Neural cell (in vitro differentiated cells): ENCODE results near the gene CLCN4. TPM values are rescaled to one million over a fixed set of nuclear protein-coding genes. Genes with fewer than 3 reads are reported as not detected.

Experiments used
- H2AFZ ChIP-seq: fragments of 200-600, 300-800 bp; sonication (generic), shearing (Covaris generic); 2 replicates; pipeline ENCODE4 v1.6.0; 2014; ENCODE audit warnings: low read depth, mild to moderate bottlenecking, antibody characterized with exemption, low read length, moderate library complexity
- H3F3A ChIP-seq: fragments of 200-600 bp; shearing (Covaris generic); 2 replicates; pipeline ENCODE4 v1.6.1; 2016; ENCODE audit warnings: mild to moderate bottlenecking, moderate library complexity, mixed read lengths, antibody characterized with exemption, low read length; ENCODE audit not compliant: insufficient read depth, poor library complexity, severe bottlenecking
- H3K27ac ChIP-seq: fragments of 200-600, 300-800 bp; sonication (generic), shearing (Covaris generic); 2 replicates; pipeline ENCODE4 v1.5.1; 2014; ENCODE audit warnings: mild to moderate bottlenecking, low read length, moderate library complexity
- H3K27me3 ChIP-seq: fragments of 300-800, 200-600 bp; sonication (generic), shearing (Covaris generic); 2 replicates; pipeline ENCODE4 v1.6.0; 2014; ENCODE audit warnings: mild to moderate bottlenecking, low read depth, low read length, moderate library complexity; ENCODE audit not compliant: insufficient read depth
- H3K36me3 ChIP-seq: fragments of 300-800, 200-600 bp; sonication (generic), shearing (Covaris generic); 2 replicates; pipeline ENCODE4 v1.5.1; 2014; ENCODE audit warnings: mild to moderate bottlenecking, antibody characterized with exemption, low read length, moderate library complexity; ENCODE audit not compliant: insufficient read depth
- H3K4me2 ChIP-seq: fragments of 300-800, 200-600 bp; sonication (generic), shearing (Covaris generic); 2 replicates; pipeline ENCODE4 v1.6.0; 2014; ENCODE audit warnings: mild to moderate bottlenecking, low read length
- H3K4me3 ChIP-seq: fragments of 300-800, 200-600 bp; sonication (generic), shearing (Covaris generic); 2 replicates; pipeline ENCODE4 v1.5.1; 2014; ENCODE audit warnings: mild to moderate bottlenecking, low read length, moderate library complexity
- H3K79me2 ChIP-seq: fragments of 200-600 bp; shearing (Covaris generic); replicated peaks from 2 replicates; pipeline ENCODE4 v1.6.0; 2014; ENCODE audit warnings: mild to moderate bottlenecking, low read length, moderate library complexity; ENCODE audit not compliant: insufficient read depth
- H3K9ac ChIP-seq: fragments of 300-800, 200-600 bp; sonication (generic), shearing (Covaris generic); 2 replicates; pipeline ENCODE4 v1.6.1; 2016; ENCODE audit warnings: mild to moderate bottlenecking, low read length, mixed read lengths
- H3K9me2 ChIP-seq: fragments of 200-600 bp; shearing (Covaris generic); 2 replicates; pipeline ENCODE4 v1.6.1; 2016; ENCODE audit warnings: mild to moderate bottlenecking, low read length, mixed read lengths; ENCODE audit not compliant: insufficient read depth
- H3K9me3 ChIP-seq: fragments of 200-600, 300-800 bp; sonication (generic), shearing (Covaris generic); 2 replicates; pipeline ENCODE4 v1.6.1; 2016; ENCODE audit warnings: mild to moderate bottlenecking, mixed run types, low read length, moderate library complexity, mixed read lengths
- H4K20me1 ChIP-seq: fragments of 200-600 bp; shearing (Covaris generic); 2 replicates; pipeline ENCODE4 v1.6.1; 2016; ENCODE audit warnings: mild to moderate bottlenecking, mixed run types; ENCODE audit not compliant: insufficient read depth
- CTCF ChIP-seq: fragments of 450-650 bp; IDR thresholded peaks from 2 replicates; pipeline ENCODE4 v1.5.1; 2014; ENCODE audit warnings: antibody characterized with exemption, mild to moderate bottlenecking, moderate library complexity; ENCODE audit not compliant: poor library complexity, severe bottlenecking
- EP300 ChIP-seq: fragments of 450-650 bp; conservative IDR thresholded peaks from 2 replicates; pipeline ENCODE4 v1.6.1; 2014; ENCODE audit warnings: antibody characterized with exemption, mild to moderate bottlenecking, moderate library complexity; ENCODE audit not compliant: poor library complexity, severe bottlenecking
- EZH2 ChIP-seq: fragments of 200-600, 300-800 bp; shearing (Covaris generic), sonication (generic); IDR thresholded peaks from 2 replicates; pipeline ENCODE4 v1.6.1; 2014; ENCODE audit warnings: antibody characterized with exemption, low read length, borderline replicate concordance, mild to moderate bottlenecking; ENCODE audit not compliant: insufficient read depth, poor library complexity, severe bottlenecking
- MXI1 ChIP-seq: fragments of 450-650 bp; conservative IDR thresholded peaks from 2 replicates; pipeline ENCODE4 v1.6.1; 2014; ENCODE audit warnings: antibody characterized with exemption, mild to moderate bottlenecking; ENCODE audit not compliant: poor library complexity, severe bottlenecking
- POLR2AphosphoS5 ChIP-seq: IDR thresholded peaks from 2 replicates; pipeline ENCODE4 v1.6.1; 2012
- RAD21 ChIP-seq: fragments of 450-650 bp; conservative IDR thresholded peaks from 2 replicates; pipeline ENCODE4 v1.6.1; 2014; ENCODE audit warnings: antibody characterized with exemption, mild to moderate bottlenecking, moderate library complexity
- REST ChIP-seq: IDR thresholded peaks from 2 replicates; pipeline ENCODE4 v1.6.1; 2012; ENCODE audit warnings: borderline replicate concordance
- SMC3 ChIP-seq: fragments of 450-650 bp; conservative IDR thresholded peaks from 2 replicates; pipeline ENCODE4 v1.6.1; 2014; ENCODE audit warnings: antibody characterized with exemption, mild to moderate bottlenecking, moderate library complexity; ENCODE audit not compliant: poor library complexity
- TAF1 ChIP-seq: IDR thresholded peaks from 2 replicates; pipeline ENCODE4 v1.6.1; 2012; ENCODE audit warnings: low read depth
- polyA plus RNA-seq: library from polyadenylated mRNA; depleted of rRNA; stranded (reverse); fragments of >200 nt; gene quantifications from 2 replicates; pipeline ENCODE4 v1.2.3, GENCODE V29; 2014

The CLCN4 gene
- polyA plus RNA-seq, 1 donor from 2014 or later: 21.4 TPM

GRCh38 chrX:10130354-10130753 is 26.4 kb upstream of the CLCN4 start:
- no peak overlapping the region for H3K4me2 ChIP-seq
- H3K79me2 ChIP-seq: no peaks in the 10 kb centered on the region
- no peak overlapping the region for H2AFZ ChIP-seq
- no peaks in the 10 kb centered on the region for H3F3A ChIP-seq
- no peaks in the 10 kb centered on the region for H3K36me3 ChIP-seq
- no peak overlapping the region for H3K27ac ChIP-seq
- no peak for TF ChIP-seq EP300
- TF ChIP-seq MXI1: no peak
- no peak for TF ChIP-seq CTCF
- TF ChIP-seq SMC3: no peak
- no peak for TF ChIP-seq EZH2
- TF ChIP-seq POLR2AphosphoS5: no peak
- TF ChIP-seq RAD21: no peak
- no peak for TF ChIP-seq REST
- no peak for TF ChIP-seq TAF1
- no peaks in the 10 kb centered on the region for H3K9me3 ChIP-seq
- H3K9ac ChIP-seq: no peak overlapping the region
- H3K4me3 ChIP-seq: no peak overlapping the region
- H3K9me2 ChIP-seq: no peaks in the 10 kb centered on the region
- no peaks in the 10 kb centered on the region for H4K20me1 ChIP-seq
- H3K27me3 ChIP-seq: no peaks in the 10 kb centered on the region

GRCh38 chrX:10133980-10134676 is 22.6 kb upstream of the CLCN4 start:
- no peaks in the 10 kb centered on the region for H3K27me3 ChIP-seq
- no peak overlapping the region for H3K4me3 ChIP-seq
- H3K9me3 ChIP-seq: no peaks in the 10 kb centered on the region
- no peaks in the 10 kb centered on the region for H3K79me2 ChIP-seq
- H3K27ac ChIP-seq: no peak overlapping the region
- no peak overlapping the region for H2AFZ ChIP-seq
- H3K36me3 ChIP-seq: no peaks in the 10 kb centered on the region
- H3K4me2 ChIP-seq: no peak overlapping the region
- no peak for TF ChIP-seq POLR2AphosphoS5
- no peak for TF ChIP-seq MXI1
- TF ChIP-seq CTCF: no peak
- TF ChIP-seq SMC3: no peak
- no peak for TF ChIP-seq RAD21
- TF ChIP-seq REST: no peak
- TF ChIP-seq TAF1: no peak
- no peaks in the 10 kb centered on the region for H3K9me2 ChIP-seq
- no peak overlapping the region for H3K9ac ChIP-seq
- H3F3A ChIP-seq: no peaks in the 10 kb centered on the region
- H4K20me1 ChIP-seq: no peaks in the 10 kb centered on the region
